ENCODE measurements around the gene C11orf91.

The C11orf91 gene

GRCh38 chr11:33704240-33705002 is 3.8 kb upstream of the C11orf91 start:
- no peak overlapping the region for H3K4me3 ChIP-seq (ENCODE audit: low read depth, low read length)
- TF ChIP-seq CTCF (IDR thresholded peaks at IDR 0.05; ENCODE audit: low read depth, low read length, missing control alignments), result no peak
- DNase-seq (ENCODE audit: low read depth), result no peak
- in situ Hi-C loops (cut with HindIII; ENCODE audit: low sequenced_read_pairs), result no loop called here

GRCh38 chr11:33703788-33704187 is 3.2 kb upstream of the C11orf91 start:
- DNase-seq (ENCODE audit: low read depth), result no peak
- TF ChIP-seq CTCF (IDR thresholded peaks at IDR 0.05; ENCODE audit: low read depth, low read length, missing control alignments), result no peak
- no peak overlapping the region for H3K4me3 ChIP-seq (ENCODE audit: low read depth, low read length)
- in situ Hi-C loops (cut with HindIII; ENCODE audit: low sequenced_read_pairs), result no loop called here

GRCh38 chr11:33703234-33703633 is 2.6 kb upstream of the C11orf91 start:
- TF ChIP-seq CTCF (IDR thresholded peaks at IDR 0.05; ENCODE audit: low read depth, low read length, missing control alignments), result no peak
- DNase-seq (ENCODE audit: low read depth), result no peak
- no peak overlapping the region for H3K4me3 ChIP-seq (ENCODE audit: low read depth, low read length)
- in situ Hi-C loops (cut with HindIII; ENCODE audit: low sequenced_read_pairs), result no loop called here

- H3K4me3 ChIP-seq (ENCODE audit: low read depth, low read length), result peak overlapping the region; percentile 55
- no peak for TF ChIP-seq CTCF (IDR thresholded peaks at IDR 0.05; ENCODE audit: low read depth, low read length, missing control alignments)
- in situ Hi-C loops (cut with HindIII; ENCODE audit: low sequenced_read_pairs), result no loop called here
- DNase-seq (ENCODE audit: low read depth), result no peak
Measured at GRCh38 chr11:33701302-33702230, 940 bp upstream of the C11orf91 start.

GRCh38 chr11:33700063-33700501 is 544 bp downstream of the C11orf91 start:
- DNase-seq (ENCODE audit: low read depth), result no peak
- peak overlapping the region; percentile 55 for H3K4me3 ChIP-seq (ENCODE audit: low read depth, low read length)
- TF ChIP-seq CTCF (IDR thresholded peaks at IDR 0.05; ENCODE audit: low read depth, low read length, missing control alignments), result no peak
- in situ Hi-C loops (cut with HindIII; ENCODE audit: low sequenced_read_pairs), result no loop called here

DNA sequence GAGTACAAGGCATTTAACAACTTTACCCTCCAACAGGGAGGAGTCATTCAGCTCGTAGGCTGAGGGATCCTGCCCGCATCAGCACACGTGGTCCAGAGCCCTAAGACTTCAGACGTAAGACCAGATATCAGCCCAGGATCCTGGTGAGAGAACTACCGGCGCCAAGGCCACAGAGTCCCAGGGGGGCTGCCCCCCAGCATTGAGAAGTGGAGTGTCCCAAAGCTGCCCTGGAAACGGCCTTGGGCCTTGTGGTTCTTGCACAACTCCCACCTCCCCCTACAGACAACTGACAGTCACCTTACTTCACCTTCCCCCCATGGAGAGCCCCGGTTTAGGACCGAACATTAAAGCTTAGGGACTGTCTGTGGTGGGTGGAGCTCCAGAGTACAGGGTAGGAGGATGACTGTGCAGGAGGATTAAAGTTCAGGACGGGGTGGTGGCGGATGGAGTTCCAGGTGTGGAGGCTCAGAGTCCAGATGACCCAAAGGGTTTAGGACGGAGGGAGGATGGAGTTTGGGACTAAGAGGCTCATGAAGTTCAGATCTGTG is 1.0 kb downstream of the C11orf91 start:
- in situ Hi-C loops (cut with HindIII; ENCODE audit: low sequenced_read_pairs), result no loop called here
- no peak for DNase-seq (ENCODE audit: low read depth)
- no peak overlapping the region for H3K4me3 ChIP-seq (ENCODE audit: low read depth, low read length)
- TF ChIP-seq CTCF (IDR thresholded peaks at IDR 0.05; ENCODE audit: low read depth, low read length, missing control alignments), result no peak
